ENCODE measurements around the gene UBE2C.

DNA sequence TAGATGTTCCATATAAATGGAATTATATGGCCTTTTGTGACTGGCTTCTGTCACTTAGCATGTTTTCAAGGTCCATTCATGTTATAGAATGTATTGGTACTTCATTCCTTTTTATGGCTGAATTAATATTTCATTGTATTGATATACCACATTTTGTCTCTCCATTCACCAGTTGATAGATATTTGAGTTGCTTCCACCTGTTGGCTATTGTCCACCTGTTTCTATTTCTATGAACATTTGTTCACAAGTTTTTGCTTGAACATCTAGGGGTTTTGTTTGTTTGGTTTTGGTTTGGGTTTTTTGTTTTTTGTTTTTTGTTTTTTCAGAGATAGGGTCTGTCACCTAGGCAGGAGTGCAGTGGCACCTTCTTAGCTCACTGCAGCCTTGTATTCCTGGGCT is 44.0 kb upstream of the UBE2C start:
- TF ChIP-seq POLR2A (IDR thresholded peaks at IDR 0.05): no peak
- TF ChIP-seq, protein P1, sequence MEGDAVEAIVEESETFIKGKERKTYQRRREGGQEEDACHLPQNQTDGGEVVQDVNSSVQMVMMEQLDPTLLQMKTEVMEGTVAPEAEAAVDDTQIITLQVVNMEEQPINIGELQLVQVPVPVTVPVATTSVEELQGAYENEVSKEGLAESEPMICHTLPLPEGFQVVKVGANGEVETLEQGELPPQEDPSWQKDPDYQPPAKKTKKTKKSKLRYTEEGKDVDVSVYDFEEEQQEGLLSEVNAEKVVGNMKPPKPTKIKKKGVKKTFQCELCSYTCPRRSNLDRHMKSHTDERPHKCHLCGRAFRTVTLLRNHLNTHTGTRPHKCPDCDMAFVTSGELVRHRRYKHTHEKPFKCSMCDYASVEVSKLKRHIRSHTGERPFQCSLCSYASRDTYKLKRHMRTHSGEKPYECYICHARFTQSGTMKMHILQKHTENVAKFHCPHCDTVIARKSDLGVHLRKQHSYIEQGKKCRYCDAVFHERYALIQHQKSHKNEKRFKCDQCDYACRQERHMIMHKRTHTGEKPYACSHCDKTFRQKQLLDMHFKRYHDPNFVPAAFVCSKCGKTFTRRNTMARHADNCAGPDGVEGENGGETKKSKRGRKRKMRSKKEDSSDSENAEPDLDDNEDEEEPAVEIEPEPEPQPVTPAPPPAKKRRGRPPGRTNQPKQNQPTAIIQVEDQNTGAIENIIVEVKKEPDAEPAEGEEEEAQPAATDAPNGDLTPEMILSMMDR (IDR thresholded peaks at IDR 0.05): no peak
